Natural killer cell (primary cell): ENCODE results near the gene VPS54. TPM values are rescaled to one million over a fixed set of nuclear protein-coding genes. Genes with fewer than 3 reads are reported as not detected.

ENCODE experiments used
- ATAC-seq, 3 donors: fragments of 150-1000 bp in 2 of 3; fragments of 200-7000 bp in 1 of 3; cut with Tn5 transposase; 1 replicate in 1 of 3; 2 replicates in 2 of 3; pipeline ENCODE4 v1.10.0; 2021; ENCODE audit warnings: mild to moderate bottlenecking in 2 of 3, moderate library complexity in 2 of 3
- DNase-seq, 2 donors: peaks; one replicate each; pipeline versions ENCODE4 v3.0.0 to v3.0.0-alpha.2; 2013 to 2021; ENCODE audit warnings: mixed read lengths in 1 of 2
- H3K27ac ChIP-seq: one replicate; pipeline ENCODE4 v1.5.1; 2013; ENCODE audit warnings: mild to moderate bottlenecking, low read length
- H3K27me3 ChIP-seq: one replicate; pipeline ENCODE4 v1.6.1; 2013; ENCODE audit warnings: low read length; ENCODE audit not compliant: control insufficient read depth, insufficient read depth
- H3K36me3 ChIP-seq: one replicate; pipeline ENCODE4 v1.6.1; 2013; ENCODE audit warnings: low read length; ENCODE audit not compliant: control insufficient read depth, insufficient read depth
- H3K4me1 ChIP-seq: one replicate; pipeline ENCODE4 v1.6.1; 2013; ENCODE audit warnings: low read length; ENCODE audit not compliant: control insufficient read depth, insufficient read depth
- H3K4me3 ChIP-seq: one replicate; pipeline ENCODE4 v1.5.1; 2013; ENCODE audit warnings: low read length
- H3K9me3 ChIP-seq: one replicate; pipeline ENCODE4 v1.6.1; 2013; ENCODE audit warnings: low read length; ENCODE audit not compliant: control insufficient read depth, insufficient read depth
- H3K27ac Mint-ChIP-seq, 2 donors: one replicate each; pipeline ENCODE4 v1.8.0; 2022; ENCODE audit warnings: mild to moderate bottlenecking in 2 of 2, mixed read lengths in 2 of 2, moderate library complexity in 1 of 2
- H3K27me3 Mint-ChIP-seq, 2 donors: one replicate each; pipeline ENCODE4 v1.8.0; 2022; ENCODE audit warnings: low read depth in 2 of 2, mixed read lengths in 2 of 2
- H3K36me3 Mint-ChIP-seq: one replicate; pipeline ENCODE4 v1.8.0; 2022; ENCODE audit warnings: mixed read lengths
- H3K4me1 Mint-ChIP-seq, 2 donors: one replicate each; pipeline ENCODE4 v1.8.0; 2022; ENCODE audit warnings: mixed read lengths in 2 of 2
- H3K4me3 Mint-ChIP-seq: one replicate; pipeline ENCODE4 v1.8.0; 2022; ENCODE audit warnings: mild to moderate bottlenecking, moderate library complexity, mixed read lengths
- H3K9me3 Mint-ChIP-seq, 2 donors: one replicate each; pipeline ENCODE4 v1.8.0; 2022; ENCODE audit warnings: mixed read lengths in 2 of 2
- WGBS: methylation state at CpG from one replicate; pipeline ENCODE4 v1.1.7; 2013; ENCODE audit warnings: missing lambda C conversion rate; ENCODE audit not compliant: insufficient coverage; 5-methylcytosine and 5-hydroxymethylcytosine counted together
- intact Hi-C: fragments of 100-400 bp; cut with micrococcal nuclease; formaldehyde crosslinking; loops from one replicate; pipeline ENCODE4 v1.14.2; 2022
- total RNA-seq, 4 donors: library from RNA; stranded (reverse); fragments of 120-200 nt in 1 of 4; gene quantifications; one replicate each; pipeline versions ENCODE4 v1.2.3 to v1.2.4, GENCODE V29; 2013 to 2022
- TF ChIP-seq, protein P1 (sequence below): fragments of 200-600 bp; IDR thresholded peaks from one replicate; pipeline ENCODE4 v1.8.0; 2022; ENCODE audit warnings: antibody characterized with exemption

VPS54 gene
- total RNA-seq, 3 donors from 2014 or later (not counting 1 experiment from before 2014, with no cell fraction given): 12.1 to 17.3 (median 13.5) TPM

DNA sequence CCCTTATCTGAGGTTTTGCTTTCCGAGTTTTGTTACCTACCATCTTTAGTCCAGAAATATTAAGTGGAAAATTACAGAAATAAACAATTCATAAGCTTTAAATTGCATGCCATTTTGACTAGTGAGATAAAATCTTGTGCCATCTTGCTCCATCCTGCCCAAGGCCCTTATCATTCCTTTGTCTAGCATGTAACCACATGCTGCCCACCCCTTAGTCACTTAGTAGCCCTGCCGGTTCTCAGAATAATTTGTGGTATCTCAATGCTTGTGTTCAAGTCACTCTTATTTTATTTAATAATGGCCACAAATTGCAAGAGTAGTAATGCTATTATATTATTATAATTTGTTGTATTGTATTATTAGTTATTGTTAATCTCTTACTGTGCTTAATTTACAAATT lies 36.8 kb upstream of the VPS54 start:
- DNase-seq: no peak

DNA sequence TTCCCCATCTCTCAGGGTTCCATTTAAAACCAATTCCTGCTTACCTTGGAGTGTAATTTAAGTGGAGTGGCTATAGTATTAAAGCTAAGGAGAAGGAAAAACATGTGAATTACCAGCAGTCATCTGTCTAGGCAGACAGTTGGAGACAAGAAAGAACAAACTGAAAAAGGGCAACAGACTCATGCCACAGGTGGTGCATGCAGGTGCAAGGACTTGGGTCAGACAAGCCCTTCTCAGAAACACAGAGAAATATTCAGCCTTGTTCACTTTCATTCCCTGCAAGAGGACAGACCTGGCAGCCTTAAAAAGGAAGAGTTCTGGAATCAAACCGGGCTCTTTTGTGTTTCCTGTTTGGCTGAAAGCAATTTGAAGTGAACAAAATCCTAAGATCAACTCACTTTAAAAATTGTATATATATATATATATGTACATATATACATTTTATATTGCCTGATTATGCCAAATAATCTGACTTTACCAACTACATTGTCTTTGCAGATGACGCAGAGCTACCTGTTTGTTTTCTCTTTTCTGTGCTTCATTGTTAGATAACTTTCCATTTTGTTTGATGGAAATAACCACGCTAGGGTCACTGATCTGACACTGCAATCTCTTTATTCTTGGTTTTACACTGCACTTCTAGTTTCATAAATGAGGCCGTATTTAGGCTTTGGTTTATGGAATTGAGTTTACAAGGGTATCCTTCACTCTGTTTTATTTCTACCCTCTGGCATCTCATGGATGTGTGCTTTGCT lies 35.1 kb upstream of the VPS54 start:
- DNase-seq (no peak), ATAC-seq (no peak)
- TF ChIP-seq, protein P1, sequence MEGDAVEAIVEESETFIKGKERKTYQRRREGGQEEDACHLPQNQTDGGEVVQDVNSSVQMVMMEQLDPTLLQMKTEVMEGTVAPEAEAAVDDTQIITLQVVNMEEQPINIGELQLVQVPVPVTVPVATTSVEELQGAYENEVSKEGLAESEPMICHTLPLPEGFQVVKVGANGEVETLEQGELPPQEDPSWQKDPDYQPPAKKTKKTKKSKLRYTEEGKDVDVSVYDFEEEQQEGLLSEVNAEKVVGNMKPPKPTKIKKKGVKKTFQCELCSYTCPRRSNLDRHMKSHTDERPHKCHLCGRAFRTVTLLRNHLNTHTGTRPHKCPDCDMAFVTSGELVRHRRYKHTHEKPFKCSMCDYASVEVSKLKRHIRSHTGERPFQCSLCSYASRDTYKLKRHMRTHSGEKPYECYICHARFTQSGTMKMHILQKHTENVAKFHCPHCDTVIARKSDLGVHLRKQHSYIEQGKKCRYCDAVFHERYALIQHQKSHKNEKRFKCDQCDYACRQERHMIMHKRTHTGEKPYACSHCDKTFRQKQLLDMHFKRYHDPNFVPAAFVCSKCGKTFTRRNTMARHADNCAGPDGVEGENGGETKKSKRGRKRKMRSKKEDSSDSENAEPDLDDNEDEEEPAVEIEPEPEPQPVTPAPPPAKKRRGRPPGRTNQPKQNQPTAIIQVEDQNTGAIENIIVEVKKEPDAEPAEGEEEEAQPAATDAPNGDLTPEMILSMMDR: no peak
- H3K9me3 Mint-ChIP-seq: no peaks in the 10 kb centered on the region
- H3K27me3 Mint-ChIP-seq: peaks cover 0 to 5% of the 10 kb centered on the region in 2 donors
- H3K27ac ChIP-seq: no peak overlapping the region
- no peaks in the 10 kb centered on the region for H3K9me3 ChIP-seq
- H3K27ac Mint-ChIP-seq: no peak overlapping the region
- WGBS: 33% methylated on average over 2 of the region's 4 CpGs
- no peaks in the 10 kb centered on the region for H3K36me3 Mint-ChIP-seq
- no peak overlapping the region for H3K4me3 Mint-ChIP-seq
- intact Hi-C loops: no loop called here
- H3K4me1 ChIP-seq: no peaks in the 10 kb centered on the region
- H3K4me1 Mint-ChIP-seq: peaks cover 6 to 7% of the 10 kb centered on the region in 2 donors
- no peaks in the 10 kb centered on the region for H3K27me3 ChIP-seq
- H3K4me3 ChIP-seq: no peak overlapping the region
- no peaks in the 10 kb centered on the region for H3K36me3 ChIP-seq

More for the DNA sequence above, 36.8 kb upstream of the VPS54 start:
- H3K9me3 Mint-ChIP-seq: no peaks in the 10 kb centered on the region
- no CpG with 5 or more reads among the region's 2 CpGs for WGBS
- no peak overlapping the region for H3K4me3 ChIP-seq
- H3K27me3 ChIP-seq: no peaks in the 10 kb centered on the region
- H3K4me1 ChIP-seq: no peaks in the 10 kb centered on the region
- H3K4me1 Mint-ChIP-seq: no peaks in the 10 kb centered on the region
- no peaks in the 10 kb centered on the region for H3K36me3 Mint-ChIP-seq
- no peak for ATAC-seq
- intact Hi-C loops: no loop called here
- no peak overlapping the region for H3K4me3 Mint-ChIP-seq
- H3K36me3 ChIP-seq: no peaks in the 10 kb centered on the region
- H3K27me3 Mint-ChIP-seq: peaks cover 0 to 5% of the 10 kb centered on the region in 2 donors
- TF ChIP-seq, protein P1: no peak
- H3K9me3 ChIP-seq: no peaks in the 10 kb centered on the region
- no peak overlapping the region for H3K27ac ChIP-seq
- no peak overlapping the region for H3K27ac Mint-ChIP-seq

DNA sequence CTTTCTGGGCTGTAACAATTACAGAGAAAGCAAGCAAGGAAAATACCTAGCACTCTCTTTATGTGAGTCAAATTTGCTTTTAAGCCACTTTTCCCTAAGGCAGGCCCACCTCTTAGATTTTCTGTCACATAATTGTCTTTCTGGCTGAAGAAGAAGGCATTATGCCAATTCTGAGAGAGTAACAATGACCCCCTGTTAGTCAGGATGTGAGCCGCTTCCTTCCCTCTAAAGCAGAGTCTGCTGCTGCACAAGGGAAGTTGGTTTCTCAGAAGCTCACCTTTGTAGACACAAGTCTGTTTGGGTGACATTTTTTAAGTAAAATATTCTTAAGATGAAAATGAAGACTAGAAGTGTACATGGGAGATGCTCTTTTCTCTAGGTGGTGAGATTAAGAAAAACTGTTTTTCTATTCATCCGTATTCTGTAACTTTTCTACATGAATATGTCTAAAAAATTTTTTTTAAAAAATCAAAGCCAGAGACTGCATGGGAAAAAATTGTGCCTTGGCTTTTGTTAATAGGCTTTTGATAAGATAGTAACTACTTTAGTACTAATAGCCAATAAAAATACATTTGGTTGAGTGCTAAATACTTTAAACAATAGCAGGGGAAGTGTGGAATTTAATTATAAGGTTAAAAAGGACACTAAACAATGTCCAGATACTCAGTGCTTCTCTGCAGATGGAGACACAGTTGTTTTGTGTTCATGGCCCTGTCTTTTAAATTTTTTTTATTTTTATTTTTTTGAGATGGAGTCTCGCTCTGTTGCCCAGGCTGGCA lies 33.4 kb upstream of the VPS54 start:
- no peak overlapping the region for H3K4me3 ChIP-seq
- ATAC-seq (no peak), DNase-seq (peak in 1 of 2 donors; percentile 46)
- H3K4me1 Mint-ChIP-seq: peaks cover 6 to 7% of the 10 kb centered on the region in 2 donors
- no peaks in the 10 kb centered on the region for H3K4me1 ChIP-seq
- H3K36me3 ChIP-seq: no peaks in the 10 kb centered on the region
- WGBS: 80% methylated on average over 1 of the region's 3 CpGs
- TF ChIP-seq, protein P1: no peak
- no peak overlapping the region for H3K27ac ChIP-seq
- H3K27ac Mint-ChIP-seq: no peak overlapping the region
- no peaks in the 10 kb centered on the region for H3K27me3 ChIP-seq
- no peak overlapping the region for H3K4me3 Mint-ChIP-seq
- intact Hi-C loops: no loop called here
- H3K36me3 Mint-ChIP-seq: no peaks in the 10 kb centered on the region
- H3K9me3 Mint-ChIP-seq: no peaks in the 10 kb centered on the region
- H3K9me3 ChIP-seq: no peaks in the 10 kb centered on the region
- peaks cover 0 to 5% of the 10 kb centered on the region in 2 donors for H3K27me3 Mint-ChIP-seq
